ENCODE data around the gene CHST8. TPM values are rescaled to one million over a fixed set of nuclear protein-coding genes. Genes with fewer than 3 reads are reported as not detected.

CHST8 gene
- total and polyA plus RNA-seq, 2 donors from 2014 or later, result 0.28 TPM; not detected in 1

GRCh38 chr19:33630880-33631608, 9.3 kb downstream of the CHST8 start:
- DNase-seq (no peak), FAIRE-seq (no peak)
- H3K27me3 ChIP-seq (ENCODE audit: control insufficient read depth, insufficient read depth, low read length), result no peaks in the 10 kb centered on the region
- H3K4me1 ChIP-seq (ENCODE audit: control insufficient read depth in 2 of 3, insufficient read depth in 2 of 3, low read depth in 1 of 3, low read length in 3 of 3), result no peaks in the 10 kb centered on the region
- intact Hi-C loops (cut with DNase I), result no loop called here
- no peak overlapping the region for H3K4me3 ChIP-seq (ENCODE audit: low read length in 3 of 3)
- H3K27ac ChIP-seq (ENCODE audit: low read depth in 2 of 2, low read length in 2 of 2), result no peak overlapping the region
- TF ChIP-seq CTCF (IDR thresholded peaks at IDR 0.05; ENCODE audit: borderline replicate concordance, extremely low read depth, insufficient read depth), result no peak
- H3K9me3 ChIP-seq (ENCODE audit: control insufficient read depth in 2 of 3, insufficient read depth in 1 of 3, low read length in 3 of 3), result no peaks in the 10 kb centered on the region
- no peaks in the 10 kb centered on the region for H3K36me3 ChIP-seq (ENCODE audit: control insufficient read depth in 2 of 3, insufficient read depth in 3 of 3, low read length in 3 of 3)
- H3K9ac ChIP-seq (ENCODE audit: low read length in 3 of 3), result no peak overlapping the region

- H3K4me3 ChIP-seq (ENCODE audit: low read length in 3 of 3), result no peak overlapping the region
- intact Hi-C loops (cut with DNase I), result no loop called here
- DNase-seq, result no peak
- TF ChIP-seq CTCF (IDR thresholded peaks at IDR 0.05; ENCODE audit: borderline replicate concordance, extremely low read depth, insufficient read depth), result no peak
- no peaks in the 10 kb centered on the region for H3K36me3 ChIP-seq (ENCODE audit: control insufficient read depth in 2 of 3, insufficient read depth in 3 of 3, low read length in 3 of 3)
- H3K4me1 ChIP-seq (ENCODE audit: control insufficient read depth in 2 of 3, insufficient read depth in 2 of 3, low read depth in 1 of 3, low read length in 3 of 3), result no peaks in the 10 kb centered on the region
- no peak overlapping the region for H3K27ac ChIP-seq (ENCODE audit: low read depth in 2 of 2, low read length in 2 of 2)
- no peaks in the 10 kb centered on the region for H3K27me3 ChIP-seq (ENCODE audit: control insufficient read depth, insufficient read depth, low read length)
- FAIRE-seq, result no peak
- no peaks in the 10 kb centered on the region for H3K9me3 ChIP-seq (ENCODE audit: control insufficient read depth in 2 of 3, insufficient read depth in 1 of 3, low read length in 3 of 3)
- no peak overlapping the region for H3K9ac ChIP-seq (ENCODE audit: low read length in 3 of 3)
Observed at GRCh38 chr19:33631609-33631973, 9.8 kb downstream of the CHST8 start.

- FAIRE-seq (no peak), DNase-seq (no peak)
- no peaks in the 10 kb centered on the region for H3K4me1 ChIP-seq (ENCODE audit: control insufficient read depth in 2 of 3, insufficient read depth in 2 of 3, low read depth in 1 of 3, low read length in 3 of 3)
- H3K27me3 ChIP-seq (ENCODE audit: control insufficient read depth, insufficient read depth, low read length), result no peaks in the 10 kb centered on the region
- intact Hi-C loops (cut with DNase I), result no loop called here
- no peak overlapping the region for H3K9ac ChIP-seq (ENCODE audit: low read length in 3 of 3)
- H3K36me3 ChIP-seq (ENCODE audit: control insufficient read depth in 2 of 3, insufficient read depth in 3 of 3, low read length in 3 of 3), result no peaks in the 10 kb centered on the region
- no peak overlapping the region for H3K4me3 ChIP-seq (ENCODE audit: low read length in 3 of 3)
- no peak overlapping the region for H3K27ac ChIP-seq (ENCODE audit: low read depth in 2 of 2, low read length in 2 of 2)
- H3K9me3 ChIP-seq (ENCODE audit: control insufficient read depth in 2 of 3, insufficient read depth in 1 of 3, low read length in 3 of 3), result no peaks in the 10 kb centered on the region
- TF ChIP-seq CTCF (IDR thresholded peaks at IDR 0.05; ENCODE audit: borderline replicate concordance, extremely low read depth, insufficient read depth), result no peak
Observed at GRCh38 chr19:33634361-33635091, 12.8 kb downstream of the CHST8 start.
